NB4 (cell line): ENCODE data around the gene ARGFX.

Source experiments
- MYC ChIP-seq: IDR thresholded peaks from 2 replicates; pipeline ENCODE4 v1.6.1; 2011; ENCODE audit warnings: low read depth, low read length
- POLR2A ChIP-seq: IDR thresholded peaks from 2 replicates; pipeline ENCODE4 v1.6.1; 2011; ENCODE audit warnings: mild to moderate bottlenecking; ENCODE audit not compliant: insufficient read length; ENCODE audit errors: extremely low read depth
- TF ChIP-seq, protein P1 (sequence below): IDR thresholded peaks from one replicate; pipeline ENCODE4 v1.5.1; 2012; ENCODE audit warnings: low read depth, low read length
- TF ChIP-seq, protein P2 (sequence below): IDR thresholded peaks from 2 replicates; pipeline ENCODE4 v1.6.1; 2011; ENCODE audit warnings: low read depth, low read length

DNA sequence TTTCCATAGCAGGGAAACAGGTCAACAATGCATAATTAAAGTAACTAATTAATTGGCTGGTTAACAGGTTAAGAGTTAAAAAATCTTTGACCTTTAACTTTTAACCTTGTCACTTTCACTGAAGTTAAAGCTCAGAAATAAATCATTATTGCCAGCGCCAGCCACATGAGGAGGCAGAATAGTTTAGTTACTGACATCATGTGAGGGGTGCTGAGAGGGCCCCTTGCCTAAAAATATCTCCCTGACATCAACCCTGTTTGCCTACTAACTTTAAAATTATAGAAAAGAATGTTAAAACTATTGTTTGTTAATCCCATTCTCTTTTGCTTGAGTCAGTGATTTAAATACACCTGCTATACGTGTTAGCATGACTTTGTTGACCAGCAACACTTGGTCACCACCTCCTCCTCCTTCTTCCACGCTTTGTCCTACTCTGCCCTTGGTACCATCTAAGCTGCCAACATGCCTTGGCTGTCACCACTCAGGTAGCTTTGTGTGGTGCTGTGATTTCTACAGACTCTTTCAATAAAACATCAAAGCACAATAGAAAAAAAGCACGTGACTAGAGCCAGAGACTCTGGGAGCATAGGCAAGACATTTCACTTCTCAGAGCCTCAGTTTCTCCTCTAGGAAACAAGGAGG is 28.1 kb downstream of the ARGFX start:
- TF ChIP-seq, protein P1, sequence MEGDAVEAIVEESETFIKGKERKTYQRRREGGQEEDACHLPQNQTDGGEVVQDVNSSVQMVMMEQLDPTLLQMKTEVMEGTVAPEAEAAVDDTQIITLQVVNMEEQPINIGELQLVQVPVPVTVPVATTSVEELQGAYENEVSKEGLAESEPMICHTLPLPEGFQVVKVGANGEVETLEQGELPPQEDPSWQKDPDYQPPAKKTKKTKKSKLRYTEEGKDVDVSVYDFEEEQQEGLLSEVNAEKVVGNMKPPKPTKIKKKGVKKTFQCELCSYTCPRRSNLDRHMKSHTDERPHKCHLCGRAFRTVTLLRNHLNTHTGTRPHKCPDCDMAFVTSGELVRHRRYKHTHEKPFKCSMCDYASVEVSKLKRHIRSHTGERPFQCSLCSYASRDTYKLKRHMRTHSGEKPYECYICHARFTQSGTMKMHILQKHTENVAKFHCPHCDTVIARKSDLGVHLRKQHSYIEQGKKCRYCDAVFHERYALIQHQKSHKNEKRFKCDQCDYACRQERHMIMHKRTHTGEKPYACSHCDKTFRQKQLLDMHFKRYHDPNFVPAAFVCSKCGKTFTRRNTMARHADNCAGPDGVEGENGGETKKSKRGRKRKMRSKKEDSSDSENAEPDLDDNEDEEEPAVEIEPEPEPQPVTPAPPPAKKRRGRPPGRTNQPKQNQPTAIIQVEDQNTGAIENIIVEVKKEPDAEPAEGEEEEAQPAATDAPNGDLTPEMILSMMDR: no peak
- TF ChIP-seq, protein P2, sequence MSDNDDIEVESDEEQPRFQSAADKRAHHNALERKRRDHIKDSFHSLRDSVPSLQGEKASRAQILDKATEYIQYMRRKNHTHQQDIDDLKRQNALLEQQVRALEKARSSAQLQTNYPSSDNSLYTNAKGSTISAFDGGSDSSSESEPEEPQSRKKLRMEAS: no peak
- TF ChIP-seq MYC: no peak
- no peak for TF ChIP-seq POLR2A
